Endothelial cell of umbilical vein (primary cell): ENCODE measurements around the gene OTP. TPM values are rescaled to one million over a fixed set of nuclear protein-coding genes. Genes with fewer than 3 reads are reported as not detected.
A peak's percentile ranks its signal among the peaks of the same experiment; 100 is the strongest.

Experiments
- BruUV-seq: library from RNA; stranded (reverse); fragments of 400-500 nt; replicated peaks from 2 replicates; lab custom pipeline; 2021; lab: Mats Ljungman, UMichigan
- CTCF ChIA-PET: fragments of 300-600, 350-600 bp; sonication (Branson Sonifier 250); formaldehyde crosslinking; loops from one replicate; lab custom pipeline; 2021; ENCODE audit warnings: antibody characterized with exemption, inconsistent platforms; lab: Charles Lee
- POLR2A ChIA-PET: fragments of 300-600, 350-600 bp; sonication (Branson Sonifier 250); formaldehyde crosslinking; loops from one replicate; lab custom pipeline; 2021; ENCODE audit warnings: antibody characterized with exemption, inconsistent platforms; lab: Charles Lee
- DNase-seq: peaks from one replicate; pipeline ENCODE4 v3.0.0-alpha.2; 2011; ENCODE audit warnings: low read depth, low spot score
- FAIRE-seq: peaks from 2 replicates; lab custom pipeline; 2011; peaks lifted over from hg19 to GRCh38; lab: Jason Lieb, UNC
- H2AFZ ChIP-seq: 2 replicates; pipeline ENCODE4 v1.6.0; 2012; ENCODE audit warnings: low read depth, low read length, control low read depth, inconsistent platforms
- H3K27ac ChIP-seq: 2 replicates; pipeline ENCODE4 v1.5.1; 2011; ENCODE audit warnings: low read depth, mild to moderate bottlenecking, control low read depth, low read length, moderate library complexity; ENCODE audit not compliant: insufficient read depth
- H3K27me3 ChIP-seq, 2 experiments: 2 replicates each; pipeline versions ENCODE4 v1.6.0 to v1.6.1; 2011; ENCODE audit warnings: low read length in 2 of 2, mixed read lengths in 1 of 2; ENCODE audit not compliant: control insufficient read depth in 2 of 2, insufficient read depth in 2 of 2
- H3K36me3 ChIP-seq, 2 experiments: 2 replicates in 1 of 2; 3 replicates in 1 of 2; pipeline ENCODE4 v1.5.1; 2011; ENCODE audit warnings: low read length in 2 of 2, mild to moderate bottlenecking in 1 of 2, moderate library complexity in 1 of 2; ENCODE audit not compliant: control insufficient read depth in 2 of 2, insufficient read depth in 2 of 2; ENCODE audit errors: extremely low read depth in 1 of 2
- H3K4me1 ChIP-seq: 3 replicates; pipeline ENCODE4 v1.5.1; 2011; ENCODE audit warnings: mild to moderate bottlenecking, low read length; ENCODE audit not compliant: control insufficient read depth, insufficient read depth; ENCODE audit errors: extremely low read depth
- H3K4me2 ChIP-seq: 2 replicates; pipeline ENCODE4 v1.6.1; 2011; ENCODE audit warnings: low read length, control low read depth, mixed read lengths; ENCODE audit not compliant: insufficient read depth
- H3K4me3 ChIP-seq, 3 experiments: fragments of 200-600 bp in 1 of 3; sonication (generic), shearing (Covaris generic) in 1 of 3; replicated peaks in 1 of 3; 2 replicates each; pipeline ENCODE4 v1.5.1; 2011 to 2016; ENCODE audit warnings: control low read depth in 3 of 3, low read length in 3 of 3, mild to moderate bottlenecking in 2 of 3, inconsistent platforms in 1 of 3, low read depth in 1 of 3, moderate library complexity in 1 of 3; ENCODE audit not compliant: insufficient read depth in 1 of 3
- H3K79me2 ChIP-seq: 2 replicates; pipeline ENCODE4 v1.6.0; 2012; ENCODE audit warnings: low read length, inconsistent platforms; ENCODE audit not compliant: control insufficient read depth, insufficient read depth
- H3K9ac ChIP-seq: replicated peaks from 2 replicates; pipeline ENCODE3; 2011; ENCODE audit warnings: low read length, control low read depth; ENCODE audit not compliant: insufficient read depth; ENCODE audit errors: extremely low read depth
- H3K9me1 ChIP-seq: replicated peaks from 3 replicates; pipeline ENCODE4 v1.6.0; 2011; ENCODE audit warnings: mild to moderate bottlenecking, low read length; ENCODE audit not compliant: control insufficient read depth, insufficient read depth; ENCODE audit errors: extremely low read depth
- H3K9me3 ChIP-seq: replicated peaks from 2 replicates; pipeline ENCODE4 v1.5.1; 2012; ENCODE audit warnings: low read length, inconsistent platforms; ENCODE audit not compliant: control insufficient read depth, insufficient read depth
- H4K20me1 ChIP-seq: replicated peaks from 2 replicates; pipeline ENCODE3; 2011; ENCODE audit warnings: mild to moderate bottlenecking, low read length; ENCODE audit not compliant: control insufficient read depth, insufficient read depth; ENCODE audit errors: extremely low read depth
- CTCF ChIP-seq, 2 donors: IDR thresholded peaks; 1 replicate in 1 of 2; 2 replicates in 1 of 2; pipeline ENCODE4 v1.5.1; 2011; ENCODE audit warnings: low read length in 2 of 2, mild to moderate bottlenecking in 2 of 2, moderate library complexity in 2 of 2, control low read depth in 1 of 2, inconsistent platforms in 1 of 2, low read depth in 1 of 2; ENCODE audit not compliant: insufficient read depth in 1 of 2; ENCODE audit errors: extremely low read depth in 1 of 2
- EZH2 ChIP-seq: IDR thresholded peaks from 2 replicates; pipeline ENCODE4 v1.6.1; 2012; ENCODE audit warnings: borderline replicate concordance, low read depth, mild to moderate bottlenecking, moderate library complexity, low read length, inconsistent platforms; ENCODE audit not compliant: severe bottlenecking
- FOS ChIP-seq: IDR thresholded peaks from 2 replicates; pipeline ENCODE4 v1.6.1; 2011; ENCODE audit warnings: mild to moderate bottlenecking, low read length, moderate library complexity, borderline replicate concordance; ENCODE audit not compliant: insufficient read depth
- POLR2A ChIP-seq: IDR thresholded peaks from 2 replicates; pipeline ENCODE4 v1.6.1; 2012; ENCODE audit warnings: low read depth, mild to moderate bottlenecking, control low read depth, low read length
- dilution Hi-C: fragments of 300-500 bp; cut with MboI; formaldehyde crosslinking; loops from one replicate; pipeline ENCODE4 v1.15.0; 2019; ENCODE audit warnings: low sequenced_read_pairs; ENCODE audit not compliant: extremely low pct_ligation_motif_present
- intact Hi-C: fragments of 100-400 bp; cut with micrococcal nuclease; formaldehyde crosslinking; loops from one replicate; pipeline ENCODE4 v1.10.0; 2022
- polyA plus RNA-seq, 4 experiments: library from polyadenylated mRNA; depleted of rRNA in 3 of 4; stranded (reverse) in 3 of 4; unstranded in 1 of 4; fragments of >200 nt; gene quantifications; 2 replicates each; pipeline versions ENCODE4 v1.2.1 to v1.2.3, GENCODE V29; 2011 to 2012; ENCODE audit warnings: missing spikeins in 1 of 4
- total RNA-seq: library from RNA; stranded (reverse); gene quantifications from 2 replicates; pipeline ENCODE4 v1.2.3, GENCODE V29; 2021

OTP gene
- total and polyA plus RNA-seq, 2 donors (not counting 3 experiments of a cell fraction or from before 2014, with no cell fraction given), result not detected

DNA sequence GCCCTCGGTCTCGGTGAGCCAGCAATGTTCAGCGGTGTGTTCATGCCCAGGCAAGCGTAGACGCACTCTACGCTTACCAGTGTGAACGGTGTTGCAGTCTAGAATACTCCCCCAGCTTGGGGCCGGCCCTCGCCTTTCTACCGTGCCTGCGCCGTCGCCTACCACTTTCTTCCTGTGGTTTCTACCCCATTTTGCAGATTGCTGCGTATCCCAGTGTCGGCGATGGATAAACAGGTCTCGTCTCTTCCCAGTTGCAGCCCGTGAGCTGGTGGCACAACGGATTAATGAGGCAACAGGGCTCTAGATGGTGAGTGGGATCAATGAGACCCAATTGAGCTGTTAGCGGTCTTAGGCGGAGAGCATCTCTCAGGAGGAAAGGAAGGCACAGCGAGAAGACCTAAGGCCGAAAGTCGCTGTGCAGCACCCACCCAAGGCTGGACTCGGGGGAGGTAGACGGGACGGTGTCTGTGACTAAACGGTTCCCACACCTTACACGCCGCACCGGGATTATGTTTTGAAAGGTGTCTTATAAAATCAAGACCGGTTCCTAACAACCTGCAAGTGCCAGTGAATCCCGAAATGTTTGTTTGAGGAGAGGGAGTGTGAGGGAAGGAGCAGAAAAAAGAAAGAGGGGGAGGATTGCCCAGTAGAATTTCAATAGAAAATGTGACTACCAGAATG, 5.8 kb downstream of the OTP start:
- H3K79me2 ChIP-seq, result no peaks in the 10 kb centered on the region
- H2AFZ ChIP-seq, result no peak overlapping the region
- TF ChIP-seq EZH2 (peak; percentile 83), FOS (no peak)
- BruUV-seq, result no TSS peak
- no peaks in the 10 kb centered on the region for H3K36me3 ChIP-seq
- peaks cover 5% of the 10 kb centered on the region for H3K4me1 ChIP-seq
- dilution Hi-C loops (no loop called here), intact Hi-C loops (loop anchor here (5.0 to 10.0 kb wide), 2 partner anchors 340 to 768 kb away; no protein-coding TSS in a partner anchor)
- POLR2A ChIA-PET, result no interaction called here
- H3K9ac ChIP-seq, result no peak overlapping the region
- DNase-seq (no peak), FAIRE-seq (no peak)
- no peaks in the 10 kb centered on the region for H3K9me1 ChIP-seq
- no peak overlapping the region for H3K4me2 ChIP-seq
- H3K9me3 ChIP-seq, result no peaks in the 10 kb centered on the region
- no peaks in the 10 kb centered on the region for H4K20me1 ChIP-seq
- no peak overlapping the region for H3K4me3 ChIP-seq
- no peak overlapping the region for H3K27ac ChIP-seq
- peaks cover 71 to 100% of the 10 kb centered on the region in 2 experiments for H3K27me3 ChIP-seq
- CTCF ChIA-PET, result interaction anchor here (1.2 kb wide), 1 partner anchor 14 kb away, joined by 3 read pairs; no protein-coding TSS in a partner anchor

DNA sequence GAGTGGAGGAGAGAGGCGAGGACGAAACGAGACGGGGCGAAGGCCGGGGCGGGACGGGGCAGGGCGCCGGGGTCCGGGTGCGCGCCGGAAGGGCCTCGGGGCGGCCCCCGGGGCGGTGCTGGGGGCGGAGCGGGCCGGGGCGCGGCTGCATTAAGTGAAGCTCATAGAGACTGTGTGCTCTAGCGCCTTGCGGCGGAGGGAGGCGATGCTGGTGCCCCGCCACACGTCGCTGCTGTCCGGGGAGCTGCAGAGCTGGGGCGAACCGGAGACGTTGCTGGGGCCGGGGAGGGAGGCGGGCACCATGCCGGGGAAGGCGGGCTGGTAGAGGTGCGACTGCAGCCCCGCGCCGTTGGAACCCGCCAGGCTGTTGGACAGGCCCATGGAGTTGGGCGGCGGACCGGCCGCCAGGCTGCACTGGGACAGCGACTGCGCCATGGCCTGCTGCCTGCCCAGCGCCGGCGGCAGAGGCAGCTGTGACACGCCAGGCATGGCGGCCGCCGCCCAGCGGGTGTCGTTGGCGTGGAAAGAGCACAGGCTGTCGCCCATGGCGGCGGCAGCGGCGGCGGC, 8.3 kb downstream of the OTP start:
- Histone ChIP-seq H3K9me1 (no peaks in the 10 kb centered on the region), H3K36me3 (no peaks in the 10 kb centered on the region), H3K4me1 (peaks cover 5% of the 10 kb centered on the region), H3K9ac (no peak overlapping the region), H2AFZ (peak overlapping the region; percentile 46), H3K27me3 (peaks cover 63 to 100% of the 10 kb centered on the region in 2 experiments), H3K9me3 (no peaks in the 10 kb centered on the region), H3K79me2 (no peaks in the 10 kb centered on the region), H3K4me2 (peak overlapping the region; percentile 40), H3K27ac (no peak overlapping the region), H4K20me1 (no peaks in the 10 kb centered on the region), H3K4me3 (peak overlapping the region in 1 of 3 experiments; percentile 14)
- no peak for FAIRE-seq
- no TSS peak for BruUV-seq
- TF ChIP-seq CTCF (IDR thresholded peaks at IDR 0.05; ENCODE audit: extremely low read depth in 1 of 2, insufficient read depth in 1 of 2, low read depth in 1 of 2, low read length in 2 of 2), result peak in 1 of 2 donors; percentile 6
- TF ChIP-seq EZH2, result peak; percentile 88
- no peak for TF ChIP-seq FOS
- no peak for TF ChIP-seq POLR2A
- dilution Hi-C loops (no loop called here), intact Hi-C loops (loop anchor here (2.0 to 10.0 kb wide), 3 partner anchors 15 to 765 kb away; no protein-coding TSS in a partner anchor)
- CTCF ChIA-PET, result interaction anchor here (1.0 to 1.4 kb wide), 2 partner anchors 13 to 40 kb away, joined by 3 read pairs; no protein-coding TSS in a partner anchor
- DNase-seq, result no peak
- POLR2A ChIA-PET, result no interaction called here
